Endothelial cell of umbilical vein (primary cell): ENCODE results near the gene OR10G3. TPM values are rescaled to one million over a fixed set of nuclear protein-coding genes. Genes with fewer than 3 reads are reported as not detected.

Experiments
- BruUV-seq: library from RNA; stranded (reverse); fragments of 400-500 nt; replicated peaks from 2 replicates; lab custom pipeline; 2021; lab: Mats Ljungman, UMichigan
- CTCF ChIA-PET: fragments of 300-600, 350-600 bp; sonication (Branson Sonifier 250); formaldehyde crosslinking; loops from one replicate; lab custom pipeline; 2021; ENCODE audit warnings: antibody characterized with exemption, inconsistent platforms; lab: Charles Lee
- POLR2A ChIA-PET: fragments of 300-600, 350-600 bp; sonication (Branson Sonifier 250); formaldehyde crosslinking; loops from one replicate; lab custom pipeline; 2021; ENCODE audit warnings: antibody characterized with exemption, inconsistent platforms; lab: Charles Lee
- DNase-seq: peaks from one replicate; pipeline ENCODE4 v3.0.0-alpha.2; 2011; ENCODE audit warnings: low read depth, low spot score
- FAIRE-seq: peaks from 2 replicates; lab custom pipeline; 2011; peaks lifted over from hg19 to GRCh38; lab: Jason Lieb, UNC
- H2AFZ ChIP-seq: 2 replicates; pipeline ENCODE4 v1.6.0; 2012; ENCODE audit warnings: low read depth, low read length, control low read depth, inconsistent platforms
- H3K27ac ChIP-seq: 2 replicates; pipeline ENCODE4 v1.5.1; 2011; ENCODE audit warnings: low read depth, mild to moderate bottlenecking, control low read depth, low read length, moderate library complexity; ENCODE audit not compliant: insufficient read depth
- H3K27me3 ChIP-seq, 2 experiments: 2 replicates each; pipeline versions ENCODE4 v1.6.0 to v1.6.1; 2011; ENCODE audit warnings: low read length in 2 of 2, mixed read lengths in 1 of 2; ENCODE audit not compliant: control insufficient read depth in 2 of 2, insufficient read depth in 2 of 2
- H3K36me3 ChIP-seq, 2 experiments: 2 replicates in 1 of 2; 3 replicates in 1 of 2; pipeline ENCODE4 v1.5.1; 2011; ENCODE audit warnings: low read length in 2 of 2, mild to moderate bottlenecking in 1 of 2, moderate library complexity in 1 of 2; ENCODE audit not compliant: control insufficient read depth in 2 of 2, insufficient read depth in 2 of 2; ENCODE audit errors: extremely low read depth in 1 of 2
- H3K4me1 ChIP-seq: 3 replicates; pipeline ENCODE4 v1.5.1; 2011; ENCODE audit warnings: mild to moderate bottlenecking, low read length; ENCODE audit not compliant: control insufficient read depth, insufficient read depth; ENCODE audit errors: extremely low read depth
- H3K4me2 ChIP-seq: 2 replicates; pipeline ENCODE4 v1.6.1; 2011; ENCODE audit warnings: low read length, control low read depth, mixed read lengths; ENCODE audit not compliant: insufficient read depth
- H3K4me3 ChIP-seq, 3 experiments: fragments of 200-600 bp in 1 of 3; sonication (generic), shearing (Covaris generic) in 1 of 3; replicated peaks in 1 of 3; 2 replicates each; pipeline ENCODE4 v1.5.1; 2011 to 2016; ENCODE audit warnings: control low read depth in 3 of 3, low read length in 3 of 3, mild to moderate bottlenecking in 2 of 3, inconsistent platforms in 1 of 3, low read depth in 1 of 3, moderate library complexity in 1 of 3; ENCODE audit not compliant: insufficient read depth in 1 of 3
- H3K79me2 ChIP-seq: 2 replicates; pipeline ENCODE4 v1.6.0; 2012; ENCODE audit warnings: low read length, inconsistent platforms; ENCODE audit not compliant: control insufficient read depth, insufficient read depth
- H3K9ac ChIP-seq: replicated peaks from 2 replicates; pipeline ENCODE3; 2011; ENCODE audit warnings: low read length, control low read depth; ENCODE audit not compliant: insufficient read depth; ENCODE audit errors: extremely low read depth
- H3K9me1 ChIP-seq: replicated peaks from 3 replicates; pipeline ENCODE4 v1.6.0; 2011; ENCODE audit warnings: mild to moderate bottlenecking, low read length; ENCODE audit not compliant: control insufficient read depth, insufficient read depth; ENCODE audit errors: extremely low read depth
- H3K9me3 ChIP-seq: replicated peaks from 2 replicates; pipeline ENCODE4 v1.5.1; 2012; ENCODE audit warnings: low read length, inconsistent platforms; ENCODE audit not compliant: control insufficient read depth, insufficient read depth
- H4K20me1 ChIP-seq: replicated peaks from 2 replicates; pipeline ENCODE3; 2011; ENCODE audit warnings: mild to moderate bottlenecking, low read length; ENCODE audit not compliant: control insufficient read depth, insufficient read depth; ENCODE audit errors: extremely low read depth
- EZH2 ChIP-seq: IDR thresholded peaks from 2 replicates; pipeline ENCODE4 v1.6.1; 2012; ENCODE audit warnings: borderline replicate concordance, low read depth, mild to moderate bottlenecking, moderate library complexity, low read length, inconsistent platforms; ENCODE audit not compliant: severe bottlenecking
- FOS ChIP-seq: IDR thresholded peaks from 2 replicates; pipeline ENCODE4 v1.6.1; 2011; ENCODE audit warnings: mild to moderate bottlenecking, low read length, moderate library complexity, borderline replicate concordance; ENCODE audit not compliant: insufficient read depth
- GATA2 ChIP-seq: IDR thresholded peaks from 2 replicates; pipeline ENCODE4 v1.7.0; 2011; ENCODE audit warnings: low read depth, mild to moderate bottlenecking, moderate library complexity, mixed read lengths, low read length; ENCODE audit not compliant: insufficient read length, insufficient read depth
- JUN ChIP-seq: IDR thresholded peaks from 2 replicates; pipeline ENCODE4 v1.6.1; 2011; ENCODE audit warnings: borderline replicate concordance, low read depth; ENCODE audit not compliant: insufficient read length, insufficient read depth
- MYC ChIP-seq: IDR thresholded peaks from one replicate; pipeline ENCODE4 v1.6.1; 2011; ENCODE audit warnings: mild to moderate bottlenecking, low read depth, low read length
- POLR2A ChIP-seq: IDR thresholded peaks from 2 replicates; pipeline ENCODE4 v1.6.1; 2012; ENCODE audit warnings: low read depth, mild to moderate bottlenecking, control low read depth, low read length
- POLR2AphosphoS5 ChIP-seq: IDR thresholded peaks from 2 replicates; pipeline ENCODE4 v1.6.1; 2012; ENCODE audit warnings: low read depth, mild to moderate bottlenecking, control low read depth, low read length, moderate library complexity; ENCODE audit not compliant: insufficient read depth
- dilution Hi-C: fragments of 300-500 bp; cut with MboI; formaldehyde crosslinking; loops from one replicate; pipeline ENCODE4 v1.15.0; 2019; ENCODE audit warnings: low sequenced_read_pairs; ENCODE audit not compliant: extremely low pct_ligation_motif_present
- intact Hi-C: fragments of 100-400 bp; cut with micrococcal nuclease; formaldehyde crosslinking; loops from one replicate; pipeline ENCODE4 v1.10.0; 2022
- polyA plus RNA-seq, 4 experiments: library from polyadenylated mRNA; depleted of rRNA in 3 of 4; stranded (reverse) in 3 of 4; unstranded in 1 of 4; fragments of >200 nt; gene quantifications; 2 replicates each; pipeline versions ENCODE4 v1.2.1 to v1.2.3, GENCODE V29; 2011 to 2012; ENCODE audit warnings: missing spikeins in 1 of 4
- total RNA-seq: library from RNA; stranded (reverse); gene quantifications from 2 replicates; pipeline ENCODE4 v1.2.3, GENCODE V29; 2021
- TF ChIP-seq, protein P1 (sequence below), 2 donors: IDR thresholded peaks; 1 replicate in 1 of 2; 2 replicates in 1 of 2; pipeline ENCODE4 v1.5.1; 2011; ENCODE audit warnings: low read length in 2 of 2, mild to moderate bottlenecking in 2 of 2, moderate library complexity in 2 of 2, control low read depth in 1 of 2, inconsistent platforms in 1 of 2, low read depth in 1 of 2; ENCODE audit not compliant: insufficient read depth in 1 of 2; ENCODE audit errors: extremely low read depth in 1 of 2
- TF ChIP-seq, protein P2 (sequence below): IDR thresholded peaks from 2 replicates; pipeline ENCODE4 v1.6.1; 2011; ENCODE audit not compliant: insufficient read depth, insufficient read length

OR10G3 gene
- total and polyA plus RNA-seq, 2 donors (not counting 3 experiments of a cell fraction or from before 2014, with no cell fraction given) = not detected

- Histone ChIP-seq H3K9me3 (no peaks in the 10 kb centered on the region), H3K9me1 (no peaks in the 10 kb centered on the region), H3K4me3 (no peak overlapping the region), H3K27me3 (peaks cover 0 to 2% of the 10 kb centered on the region in 2 experiments), H3K79me2 (no peaks in the 10 kb centered on the region), H3K27ac (no peak overlapping the region), H3K4me2 (no peak overlapping the region), H4K20me1 (no peaks in the 10 kb centered on the region), H2AFZ (no peak overlapping the region), H3K4me1 (no peaks in the 10 kb centered on the region), H3K36me3 (no peaks in the 10 kb centered on the region), H3K9ac (no peak overlapping the region)
- ChIA-PET POLR2A (no interaction called here), CTCF (no interaction called here)
- intact Hi-C loops = no loop called here
- no TSS peak for BruUV-seq
- no peak for FAIRE-seq
- dilution Hi-C loops = no loop called here
- TF ChIP-seq GATA2 (no peak), POLR2AphosphoS5 (no peak)
- DNase-seq = no peak
Observed at GRCh38 chr14:21575661-21576060, 4.2 kb downstream of the OR10G3 start.

DNA sequence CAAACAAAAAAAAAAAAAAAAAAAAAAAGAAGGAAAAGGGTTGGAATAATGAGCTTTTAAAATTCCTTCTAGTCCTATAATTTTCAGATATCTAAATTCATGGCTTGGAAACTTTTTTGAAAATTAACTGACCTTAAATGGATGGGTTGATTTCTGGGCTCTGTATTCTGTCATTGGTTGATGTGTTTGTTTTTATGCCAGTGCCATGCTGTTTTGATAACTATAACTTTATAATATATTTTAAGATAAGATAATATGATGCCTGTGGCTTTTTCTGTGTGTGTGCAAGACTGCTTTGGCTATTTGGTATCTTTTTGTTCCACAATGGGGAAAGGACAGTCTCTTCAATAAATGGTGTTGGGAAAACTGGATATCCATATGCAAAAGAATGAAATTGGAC, 7.3 kb downstream of the OR10G3 start:
- Histone ChIP-seq H3K9ac (no peak overlapping the region), H3K27me3 (peaks cover 0 to 2% of the 10 kb centered on the region in 2 experiments), H3K9me1 (no peaks in the 10 kb centered on the region), H3K4me3 (no peak overlapping the region), H3K79me2 (no peaks in the 10 kb centered on the region), H3K36me3 (no peaks in the 10 kb centered on the region), H3K4me2 (no peak overlapping the region), H3K4me1 (no peaks in the 10 kb centered on the region), H2AFZ (no peak overlapping the region), H4K20me1 (no peaks in the 10 kb centered on the region), H3K9me3 (no peaks in the 10 kb centered on the region), H3K27ac (no peak overlapping the region)
- dilution Hi-C loops (no loop called here), intact Hi-C loops (no loop called here)
- BruUV-seq = no TSS peak
- no peak for DNase-seq
- POLR2A ChIA-PET = no interaction called here
- CTCF ChIA-PET = interaction anchor here (0.6 kb wide), 1 partner anchor 16 kb away, joined by 4 read pairs; no protein-coding TSS in a partner anchor
- no peak for FAIRE-seq
- TF ChIP-seq GATA2 (no peak), FOS (no peak), POLR2A (no peak), JUN (no peak), MYC (no peak), EZH2 (no peak), POLR2AphosphoS5 (no peak)
- TF ChIP-seq, protein P1, sequence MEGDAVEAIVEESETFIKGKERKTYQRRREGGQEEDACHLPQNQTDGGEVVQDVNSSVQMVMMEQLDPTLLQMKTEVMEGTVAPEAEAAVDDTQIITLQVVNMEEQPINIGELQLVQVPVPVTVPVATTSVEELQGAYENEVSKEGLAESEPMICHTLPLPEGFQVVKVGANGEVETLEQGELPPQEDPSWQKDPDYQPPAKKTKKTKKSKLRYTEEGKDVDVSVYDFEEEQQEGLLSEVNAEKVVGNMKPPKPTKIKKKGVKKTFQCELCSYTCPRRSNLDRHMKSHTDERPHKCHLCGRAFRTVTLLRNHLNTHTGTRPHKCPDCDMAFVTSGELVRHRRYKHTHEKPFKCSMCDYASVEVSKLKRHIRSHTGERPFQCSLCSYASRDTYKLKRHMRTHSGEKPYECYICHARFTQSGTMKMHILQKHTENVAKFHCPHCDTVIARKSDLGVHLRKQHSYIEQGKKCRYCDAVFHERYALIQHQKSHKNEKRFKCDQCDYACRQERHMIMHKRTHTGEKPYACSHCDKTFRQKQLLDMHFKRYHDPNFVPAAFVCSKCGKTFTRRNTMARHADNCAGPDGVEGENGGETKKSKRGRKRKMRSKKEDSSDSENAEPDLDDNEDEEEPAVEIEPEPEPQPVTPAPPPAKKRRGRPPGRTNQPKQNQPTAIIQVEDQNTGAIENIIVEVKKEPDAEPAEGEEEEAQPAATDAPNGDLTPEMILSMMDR (IDR thresholded peaks at IDR 0.05; ENCODE audit: extremely low read depth in 1 of 2, insufficient read depth in 1 of 2, low read depth in 1 of 2, low read length in 2 of 2) = no peak
- TF ChIP-seq, protein P2, sequence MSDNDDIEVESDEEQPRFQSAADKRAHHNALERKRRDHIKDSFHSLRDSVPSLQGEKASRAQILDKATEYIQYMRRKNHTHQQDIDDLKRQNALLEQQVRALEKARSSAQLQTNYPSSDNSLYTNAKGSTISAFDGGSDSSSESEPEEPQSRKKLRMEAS = no peak
